ENCODE data around the gene GLS. TPM values are rescaled to one million over a fixed set of nuclear protein-coding genes. Genes with fewer than 3 reads are reported as not detected.

Gene GLS
- total RNA-seq, 2 donors from 2014 or later, result 415 to 476 TPM

DNA sequence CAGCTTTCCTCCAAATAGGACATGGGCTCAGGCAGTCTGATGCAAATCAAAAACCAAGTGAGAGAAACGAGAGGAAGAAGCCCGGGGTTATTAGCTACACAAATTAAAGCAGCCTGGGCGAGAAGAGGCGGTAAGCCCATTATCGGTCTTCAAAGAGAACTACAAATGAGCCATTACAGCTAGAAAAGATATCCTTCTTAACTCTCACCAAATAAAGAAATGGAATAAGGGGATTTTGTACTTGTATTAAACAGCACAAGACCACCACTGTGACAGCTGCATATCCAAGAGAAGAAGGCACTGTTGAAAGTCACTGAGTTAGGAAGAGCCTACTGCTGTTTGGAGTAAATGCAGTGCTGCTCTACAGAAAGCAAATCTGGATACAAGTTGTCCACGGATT is 100.7 kb downstream of the GLS start:
- DNase-seq (ENCODE audit: low spot score) (no peak), ATAC-seq (ENCODE audit: insufficient number of reproducible peaks, low FRiP score, low read depth) (no peak)
- Histone ChIP-seq H3K36me3 (peaks cover 42% of the 10 kb centered on the region), H3K27me3 (replicated peaks; ENCODE audit: insufficient read depth) (no peaks in the 10 kb centered on the region), H3K4me1 (ENCODE audit: control insufficient read depth in 1 of 2, low read depth in 2 of 2) (peaks cover 0 to 18% of the 10 kb centered on the region in 2 donors), H3K4me3 (no peak overlapping the region), H3K27ac (no peak overlapping the region), H3K9me3 (no peaks in the 10 kb centered on the region)
- TF ChIP-seq, protein P1, sequence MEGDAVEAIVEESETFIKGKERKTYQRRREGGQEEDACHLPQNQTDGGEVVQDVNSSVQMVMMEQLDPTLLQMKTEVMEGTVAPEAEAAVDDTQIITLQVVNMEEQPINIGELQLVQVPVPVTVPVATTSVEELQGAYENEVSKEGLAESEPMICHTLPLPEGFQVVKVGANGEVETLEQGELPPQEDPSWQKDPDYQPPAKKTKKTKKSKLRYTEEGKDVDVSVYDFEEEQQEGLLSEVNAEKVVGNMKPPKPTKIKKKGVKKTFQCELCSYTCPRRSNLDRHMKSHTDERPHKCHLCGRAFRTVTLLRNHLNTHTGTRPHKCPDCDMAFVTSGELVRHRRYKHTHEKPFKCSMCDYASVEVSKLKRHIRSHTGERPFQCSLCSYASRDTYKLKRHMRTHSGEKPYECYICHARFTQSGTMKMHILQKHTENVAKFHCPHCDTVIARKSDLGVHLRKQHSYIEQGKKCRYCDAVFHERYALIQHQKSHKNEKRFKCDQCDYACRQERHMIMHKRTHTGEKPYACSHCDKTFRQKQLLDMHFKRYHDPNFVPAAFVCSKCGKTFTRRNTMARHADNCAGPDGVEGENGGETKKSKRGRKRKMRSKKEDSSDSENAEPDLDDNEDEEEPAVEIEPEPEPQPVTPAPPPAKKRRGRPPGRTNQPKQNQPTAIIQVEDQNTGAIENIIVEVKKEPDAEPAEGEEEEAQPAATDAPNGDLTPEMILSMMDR (IDR thresholded peaks at IDR 0.05), result no peak

DNA sequence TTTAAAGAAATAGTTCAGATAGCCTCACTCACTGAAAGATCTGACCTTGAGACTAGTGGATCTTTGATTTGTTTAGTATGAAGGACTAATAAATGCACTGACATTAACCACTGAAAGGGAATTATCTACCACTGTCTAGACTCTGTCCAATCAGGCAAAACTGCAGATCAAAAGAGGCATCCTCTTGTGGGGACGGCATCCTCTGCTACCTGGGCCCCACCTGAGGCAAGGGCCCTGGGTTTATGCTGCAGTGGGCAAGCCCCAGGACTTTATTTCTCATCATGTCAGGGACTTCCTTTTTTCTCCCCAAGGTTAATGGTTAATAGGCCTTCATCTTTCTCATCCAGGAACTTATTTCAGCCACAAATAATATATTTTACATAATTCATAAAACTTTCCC is 101.1 kb downstream of the GLS start:
- no peak overlapping the region for H3K27ac ChIP-seq
- ATAC-seq (ENCODE audit: insufficient number of reproducible peaks, low FRiP score, low read depth) (no peak), DNase-seq (ENCODE audit: low spot score) (no peak)
- peaks cover 41% of the 10 kb centered on the region for H3K36me3 ChIP-seq
- H3K4me3 ChIP-seq, result no peak overlapping the region
- H3K4me1 ChIP-seq (ENCODE audit: control insufficient read depth in 1 of 2, low read depth in 2 of 2), result peaks cover 0 to 18% of the 10 kb centered on the region in 2 donors
- no peaks in the 10 kb centered on the region for H3K27me3 ChIP-seq (replicated peaks; ENCODE audit: insufficient read depth)
- H3K9me3 ChIP-seq, result no peaks in the 10 kb centered on the region
- TF ChIP-seq, protein P1 (IDR thresholded peaks at IDR 0.05), result no peak

DNA sequence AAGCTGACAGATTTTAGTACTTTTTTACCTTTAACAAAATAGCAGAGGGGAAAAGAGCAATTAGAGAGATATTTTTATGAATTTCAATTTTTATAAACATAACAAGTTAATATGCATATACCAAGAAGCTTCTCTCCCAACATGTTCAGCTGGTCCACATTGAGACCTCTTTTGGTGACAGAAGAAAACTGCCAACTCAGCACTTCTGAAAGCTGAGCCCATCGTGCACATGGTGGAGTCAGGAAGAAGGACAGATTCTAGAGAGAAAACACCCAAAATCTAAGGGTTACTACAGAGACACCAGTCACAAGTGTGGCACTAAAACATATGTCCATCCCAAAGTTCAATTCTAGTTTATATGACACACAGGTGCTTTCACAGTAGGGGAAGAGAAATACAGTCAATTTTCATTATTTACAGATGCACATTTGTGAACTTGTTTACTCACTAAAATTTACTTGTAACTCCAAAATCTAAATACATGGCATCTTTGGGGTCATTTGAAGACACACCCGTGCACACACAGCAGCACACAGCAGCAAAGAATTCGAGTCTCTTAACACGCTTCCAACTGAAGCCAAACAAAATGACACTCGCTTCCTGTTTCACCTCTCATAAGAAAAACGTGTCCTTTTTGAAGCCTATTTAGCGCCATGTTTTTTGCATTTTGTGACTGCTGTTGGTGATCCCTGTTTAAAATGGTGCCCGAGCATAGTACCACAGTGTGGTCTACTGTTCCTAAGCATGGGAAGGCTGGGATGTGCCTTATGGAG is 101.8 kb downstream of the GLS start:
- H3K36me3 ChIP-seq, result peaks cover 46% of the 10 kb centered on the region

DNA sequence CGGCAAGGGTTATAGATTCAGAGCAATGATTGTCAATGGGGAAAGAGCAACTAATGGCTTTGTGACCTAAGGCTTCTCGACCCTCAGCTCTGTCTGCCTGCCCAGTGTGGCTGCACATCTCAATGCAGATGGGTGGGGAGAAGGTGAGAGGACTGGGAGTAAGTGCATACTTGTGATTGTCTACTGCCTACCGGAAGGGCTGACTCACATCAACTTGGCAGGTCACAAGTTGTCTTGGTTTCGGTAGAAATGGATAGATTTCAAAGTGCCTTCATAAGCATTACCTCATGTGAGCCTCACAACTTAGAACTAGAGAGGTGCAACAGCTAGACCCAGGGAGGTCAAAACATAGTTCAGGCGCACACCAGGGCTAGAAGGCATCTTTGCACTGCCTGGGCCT is 104.0 kb downstream of the GLS start:
- ATAC-seq (ENCODE audit: insufficient number of reproducible peaks, low FRiP score, low read depth) (no peak), DNase-seq (ENCODE audit: low spot score) (no peak)
- peaks cover 52% of the 10 kb centered on the region for H3K36me3 ChIP-seq
- no peak overlapping the region for H3K27ac ChIP-seq
- H3K4me3 ChIP-seq, result no peak overlapping the region
- no peaks in the 10 kb centered on the region for H3K9me3 ChIP-seq
- TF ChIP-seq, protein P1 (IDR thresholded peaks at IDR 0.05), result no peak
- H3K27me3 ChIP-seq (replicated peaks; ENCODE audit: insufficient read depth), result no peaks in the 10 kb centered on the region
- peaks cover 0 to 18% of the 10 kb centered on the region in 2 donors for H3K4me1 ChIP-seq (ENCODE audit: control insufficient read depth in 1 of 2, low read depth in 2 of 2)

More for the DNA sequence above, 101.8 kb downstream of the GLS start:
- ATAC-seq (ENCODE audit: insufficient number of reproducible peaks, low FRiP score, low read depth), result no peak
- Histone ChIP-seq H3K4me3 (no peak overlapping the region), H3K27me3 (replicated peaks; ENCODE audit: insufficient read depth) (no peaks in the 10 kb centered on the region), H3K9me3 (no peaks in the 10 kb centered on the region), H3K4me1 (ENCODE audit: control insufficient read depth in 1 of 2, low read depth in 2 of 2) (peaks cover 0 to 18% of the 10 kb centered on the region in 2 donors), H3K27ac (no peak overlapping the region)
- no peak for DNase-seq (ENCODE audit: low spot score)
- TF ChIP-seq, protein P1 (IDR thresholded peaks at IDR 0.05), result no peak

DNA sequence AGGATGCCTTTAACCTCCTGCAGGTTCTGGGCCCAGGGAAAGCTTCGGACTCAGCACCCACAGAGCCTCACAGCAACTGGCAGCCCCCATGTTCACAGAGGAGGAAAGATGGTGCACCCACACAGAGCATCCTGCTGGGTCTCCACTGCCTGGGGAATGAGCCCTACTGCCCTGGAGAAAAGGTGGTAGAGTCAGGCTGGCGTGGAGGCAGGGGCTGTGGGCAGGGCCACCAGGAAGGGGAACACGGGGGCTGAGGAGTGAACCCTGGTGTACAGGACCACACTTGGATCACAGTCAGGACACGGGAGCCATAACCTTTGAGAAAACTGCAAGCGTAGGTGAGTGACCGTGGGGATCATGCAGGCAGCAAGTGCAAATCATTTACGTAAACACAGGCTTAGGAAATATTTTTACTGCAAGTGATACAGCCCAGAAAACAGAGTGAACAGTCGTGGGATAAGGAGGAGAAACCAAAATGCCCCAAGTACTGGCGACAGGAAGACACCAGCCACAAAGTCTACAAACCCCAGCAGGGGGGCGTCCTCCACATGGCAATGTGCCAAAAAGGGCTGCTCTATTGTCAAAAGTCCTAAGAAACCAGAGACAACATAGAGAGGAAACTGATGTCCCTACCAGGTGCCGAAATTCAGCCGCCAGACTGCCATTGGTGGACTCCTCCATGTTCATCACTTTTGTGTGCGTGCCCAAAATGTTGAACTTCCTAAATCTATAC is 105.8 kb downstream of the GLS start:
- no peak overlapping the region for H3K27ac ChIP-seq
- ATAC-seq (ENCODE audit: insufficient number of reproducible peaks, low FRiP score, low read depth) (no peak), DNase-seq (ENCODE audit: low spot score) (no peak)
- H3K4me3 ChIP-seq, result no peak overlapping the region
- H3K27me3 ChIP-seq (replicated peaks; ENCODE audit: insufficient read depth), result no peaks in the 10 kb centered on the region
- H3K9me3 ChIP-seq, result no peaks in the 10 kb centered on the region
- H3K4me1 ChIP-seq (ENCODE audit: control insufficient read depth in 1 of 2, low read depth in 2 of 2), result peaks cover 0 to 1% of the 10 kb centered on the region in 2 donors
- H3K36me3 ChIP-seq, result peaks cover 67% of the 10 kb centered on the region
- TF ChIP-seq, protein P1 (IDR thresholded peaks at IDR 0.05), result no peak

All from thoracic aorta (tissue), 2 donors.